ENCODE data around the gene OR2A12.
"Not testable (repeated sequence)": the region's sequence is repeated elsewhere in the genome, so short reads cannot be mapped to it uniquely, and the experiment has no call there.

DNA sequence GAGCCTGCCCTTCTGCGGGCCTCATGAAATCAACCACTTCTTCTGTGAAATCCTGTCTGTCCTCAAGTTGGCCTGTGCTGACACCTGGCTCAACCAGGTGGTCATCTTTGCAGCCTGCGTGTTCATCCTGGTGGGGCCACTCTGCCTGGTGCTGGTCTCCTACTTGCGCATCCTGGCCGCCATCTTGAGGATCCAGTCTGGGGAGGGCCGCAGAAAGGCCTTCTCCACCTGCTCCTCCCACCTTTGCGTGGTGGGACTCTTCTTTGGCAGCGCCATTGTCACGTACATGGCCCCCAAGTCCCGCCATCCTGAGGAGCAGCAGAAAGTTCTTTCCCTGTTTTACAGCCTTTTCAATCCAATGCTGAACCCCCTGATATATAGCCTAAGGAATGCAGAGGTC is 43.5 kb downstream of the OR2A12 start:
- not testable (repeated sequence) for TF ChIP-seq CTCF, POLR2A (IDR thresholded peaks at IDR 0.05)
